ENCODE measurements around the gene LZIC. TPM values are rescaled to one million over a fixed set of nuclear protein-coding genes. Genes with fewer than 3 reads are reported as not detected.
A peak's percentile ranks its signal among the peaks of the same experiment; 100 is the strongest.
"Not testable (repeated sequence)": the region's sequence is repeated elsewhere in the genome, so short reads cannot be mapped to it uniquely, and the experiment has no call there.

The LZIC gene
- total and polyA plus RNA-seq, 5 donors from 2014 or later, result 23.6 to 38.2 (median 31.2) TPM

GRCh38 chr1:9920606-9921005 lies 22.6 kb downstream of the LZIC start:
- H3K27me3 ChIP-seq (ENCODE audit: control insufficient read depth, insufficient read depth, low read length), result no peaks in the 10 kb centered on the region
- H3K4me1 Mint-ChIP-seq, result no peaks in the 10 kb centered on the region
- no peak overlapping the region for H3K27ac Mint-ChIP-seq
- H3K9me3 Mint-ChIP-seq, result no peaks in the 10 kb centered on the region
- DNase-seq, result no peak
- no peaks in the 10 kb centered on the region for H3K4me1 ChIP-seq (ENCODE audit: control insufficient read depth, insufficient read depth, low read length, poor library complexity, severe bottlenecking)
- no peaks in the 10 kb centered on the region for H3K27me3 Mint-ChIP-seq
- H3K4me3 ChIP-seq (ENCODE audit: low read depth, low read length), result no peak overlapping the region
- no peaks in the 10 kb centered on the region for H3K9me3 ChIP-seq (ENCODE audit: control insufficient read depth in 2 of 2, low read length in 2 of 2)
- ATAC-seq (ENCODE audit: low read depth in 2 of 2), result no peak
- no peak overlapping the region for H3K27ac ChIP-seq (ENCODE audit: insufficient read depth, low read length, poor library complexity, severe bottlenecking)
- no peak overlapping the region for H3K4me3 Mint-ChIP-seq
- H3K36me3 ChIP-seq (ENCODE audit: control insufficient read depth, insufficient read depth, low read length), result no peaks in the 10 kb centered on the region
- no peaks in the 10 kb centered on the region for H3K36me3 Mint-ChIP-seq

DNA sequence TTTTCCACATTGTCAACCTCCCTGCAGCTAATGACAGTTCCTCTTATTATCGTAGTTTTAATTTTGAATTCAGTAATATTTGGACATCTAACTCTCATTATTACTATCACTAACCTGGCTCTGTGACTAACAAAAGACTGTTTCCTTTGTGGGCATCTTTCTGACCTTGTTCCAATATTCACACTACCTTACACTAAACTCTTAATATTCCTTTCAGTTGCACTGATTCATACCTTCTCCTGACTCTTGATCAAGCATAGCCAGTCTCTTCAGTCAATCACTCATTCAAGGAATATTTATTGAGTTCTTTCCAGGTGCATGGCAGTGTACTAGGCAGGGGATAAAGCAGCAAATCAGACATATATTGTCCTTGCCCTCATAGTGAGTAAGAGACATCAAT lies 25.3 kb downstream of the LZIC start:
- DNase-seq, result no peak
- H3K9me3 ChIP-seq (ENCODE audit: control insufficient read depth in 2 of 2, low read length in 2 of 2), result no peaks in the 10 kb centered on the region
- no peaks in the 10 kb centered on the region for H3K9me3 Mint-ChIP-seq
- no peaks in the 10 kb centered on the region for H3K36me3 ChIP-seq (ENCODE audit: control insufficient read depth, insufficient read depth, low read length)
- H3K4me3 Mint-ChIP-seq, result no peak overlapping the region
- H3K4me3 ChIP-seq (ENCODE audit: low read depth, low read length), result no peak overlapping the region
- no peaks in the 10 kb centered on the region for H3K4me1 ChIP-seq (ENCODE audit: control insufficient read depth, insufficient read depth, low read length, poor library complexity, severe bottlenecking)
- no peaks in the 10 kb centered on the region for H3K36me3 Mint-ChIP-seq
- H3K27me3 Mint-ChIP-seq, result peaks cover 5% of the 10 kb centered on the region
- no peak overlapping the region for H3K27ac Mint-ChIP-seq
- no peak for ATAC-seq (ENCODE audit: low read depth in 2 of 2)
- no peaks in the 10 kb centered on the region for H3K4me1 Mint-ChIP-seq
- no peaks in the 10 kb centered on the region for H3K27me3 ChIP-seq (ENCODE audit: control insufficient read depth, insufficient read depth, low read length)
- H3K27ac ChIP-seq (ENCODE audit: insufficient read depth, low read length, poor library complexity, severe bottlenecking), result no peak overlapping the region

- H3K27me3 Mint-ChIP-seq; DNase-seq; H3K27me3 ChIP-seq (ENCODE audit: control insufficient read depth, insufficient read depth, low read length); H3K36me3 Mint-ChIP-seq; H3K27ac Mint-ChIP-seq; H3K4me3 Mint-ChIP-seq; H3K36me3 ChIP-seq (ENCODE audit: control insufficient read depth, insufficient read depth, low read length); H3K9me3 ChIP-seq (ENCODE audit: control insufficient read depth in 2 of 2, low read length in 2 of 2); H3K27ac ChIP-seq (ENCODE audit: insufficient read depth, low read length, poor library complexity, severe bottlenecking); ATAC-seq (ENCODE audit: low read depth in 2 of 2); H3K9me3 Mint-ChIP-seq; H3K4me1 Mint-ChIP-seq; H3K4me3 ChIP-seq (ENCODE audit: low read depth, low read length); H3K4me1 ChIP-seq (ENCODE audit: control insufficient read depth, insufficient read depth, low read length, poor library complexity, severe bottlenecking): not testable (repeated sequence)
Observed at GRCh38 chr1:9917495-9917894, 25.7 kb downstream of the LZIC start.

- H3K27me3 ChIP-seq (ENCODE audit: control insufficient read depth, insufficient read depth, low read length), result no peaks in the 10 kb centered on the region
- H3K27ac Mint-ChIP-seq, result no peak overlapping the region
Observed at GRCh38 chr1:9916452-9916851, 26.7 kb downstream of the LZIC start.

GRCh38 chr1:9914610-9914937 lies 28.6 kb downstream of the LZIC start:
- H3K27ac Mint-ChIP-seq, result no peak overlapping the region
- no peaks in the 10 kb centered on the region for H3K9me3 ChIP-seq (ENCODE audit: control insufficient read depth in 2 of 2, low read length in 2 of 2)
- H3K4me3 Mint-ChIP-seq, result no peak overlapping the region
- no peaks in the 10 kb centered on the region for H3K9me3 Mint-ChIP-seq
- ATAC-seq (ENCODE audit: low read depth in 2 of 2) (no peak), DNase-seq (no peak)
- H3K36me3 ChIP-seq (ENCODE audit: control insufficient read depth, insufficient read depth, low read length), result no peaks in the 10 kb centered on the region
- no peak overlapping the region for H3K4me3 ChIP-seq (ENCODE audit: low read depth, low read length)
- H3K27me3 ChIP-seq (ENCODE audit: control insufficient read depth, insufficient read depth, low read length), result no peaks in the 10 kb centered on the region
- peaks cover 11% of the 10 kb centered on the region for H3K4me1 ChIP-seq (ENCODE audit: control insufficient read depth, insufficient read depth, low read length, poor library complexity, severe bottlenecking)
- peaks cover 5% of the 10 kb centered on the region for H3K27me3 Mint-ChIP-seq
- H3K27ac ChIP-seq (ENCODE audit: insufficient read depth, low read length, poor library complexity, severe bottlenecking), result no peak overlapping the region
- H3K4me1 Mint-ChIP-seq, result peaks cover 4 to 16% (median 7%) of the 10 kb centered on the region in 4 donors
- H3K36me3 Mint-ChIP-seq, result no peaks in the 10 kb centered on the region

More at GRCh38 chr1:9916452-9916851, 26.7 kb downstream of the LZIC start:
- Mint-ChIP-seq H3K4me1 (peaks cover 0 to 5% (median 1%) of the 10 kb centered on the region in 4 donors), H3K4me3 (no peak overlapping the region), H3K27me3 (peaks cover 5% of the 10 kb centered on the region), H3K36me3 (no peaks in the 10 kb centered on the region), H3K9me3 (no peaks in the 10 kb centered on the region)
- DNase-seq, result no peak
- Histone ChIP-seq H3K9me3 (ENCODE audit: control insufficient read depth in 2 of 2, low read length in 2 of 2) (no peaks in the 10 kb centered on the region), H3K36me3 (ENCODE audit: control insufficient read depth, insufficient read depth, low read length) (no peaks in the 10 kb centered on the region), H3K4me3 (ENCODE audit: low read depth, low read length) (no peak overlapping the region), H3K27ac (ENCODE audit: insufficient read depth, low read length, poor library complexity, severe bottlenecking) (no peak overlapping the region), H3K4me1 (ENCODE audit: control insufficient read depth, insufficient read depth, low read length, poor library complexity, severe bottlenecking) (peaks cover under 1% of the 10 kb centered on the region)
- no peak for ATAC-seq (ENCODE audit: low read depth in 2 of 2)

- H3K4me3 ChIP-seq (ENCODE audit: low read depth, low read length), result no peak overlapping the region
- DNase-seq, result no peak
- no peaks in the 10 kb centered on the region for H3K36me3 Mint-ChIP-seq
- ATAC-seq (ENCODE audit: low read depth in 2 of 2), result no peak
- peaks cover 5% of the 10 kb centered on the region for H3K27me3 Mint-ChIP-seq
- no peaks in the 10 kb centered on the region for H3K9me3 ChIP-seq (ENCODE audit: control insufficient read depth in 2 of 2, low read length in 2 of 2)
- peaks cover 20% of the 10 kb centered on the region for H3K4me1 ChIP-seq (ENCODE audit: control insufficient read depth, insufficient read depth, low read length, poor library complexity, severe bottlenecking)
- peak overlapping the region; percentile 12 to 79 (median 70) for H3K4me3 Mint-ChIP-seq
- H3K27me3 ChIP-seq (ENCODE audit: control insufficient read depth, insufficient read depth, low read length), result no peaks in the 10 kb centered on the region
- peak overlapping the region; percentile 70 to 92 (median 89) for H3K27ac Mint-ChIP-seq
- H3K4me1 Mint-ChIP-seq, result peaks cover 4 to 33% (median 21%) of the 10 kb centered on the region in 4 donors
- H3K9me3 Mint-ChIP-seq, result no peaks in the 10 kb centered on the region
- H3K36me3 ChIP-seq (ENCODE audit: control insufficient read depth, insufficient read depth, low read length), result no peaks in the 10 kb centered on the region
- no peak overlapping the region for H3K27ac ChIP-seq (ENCODE audit: insufficient read depth, low read length, poor library complexity, severe bottlenecking)
Observed at GRCh38 chr1:9912264-9912936, 30.8 kb downstream of the LZIC start.

DNA sequence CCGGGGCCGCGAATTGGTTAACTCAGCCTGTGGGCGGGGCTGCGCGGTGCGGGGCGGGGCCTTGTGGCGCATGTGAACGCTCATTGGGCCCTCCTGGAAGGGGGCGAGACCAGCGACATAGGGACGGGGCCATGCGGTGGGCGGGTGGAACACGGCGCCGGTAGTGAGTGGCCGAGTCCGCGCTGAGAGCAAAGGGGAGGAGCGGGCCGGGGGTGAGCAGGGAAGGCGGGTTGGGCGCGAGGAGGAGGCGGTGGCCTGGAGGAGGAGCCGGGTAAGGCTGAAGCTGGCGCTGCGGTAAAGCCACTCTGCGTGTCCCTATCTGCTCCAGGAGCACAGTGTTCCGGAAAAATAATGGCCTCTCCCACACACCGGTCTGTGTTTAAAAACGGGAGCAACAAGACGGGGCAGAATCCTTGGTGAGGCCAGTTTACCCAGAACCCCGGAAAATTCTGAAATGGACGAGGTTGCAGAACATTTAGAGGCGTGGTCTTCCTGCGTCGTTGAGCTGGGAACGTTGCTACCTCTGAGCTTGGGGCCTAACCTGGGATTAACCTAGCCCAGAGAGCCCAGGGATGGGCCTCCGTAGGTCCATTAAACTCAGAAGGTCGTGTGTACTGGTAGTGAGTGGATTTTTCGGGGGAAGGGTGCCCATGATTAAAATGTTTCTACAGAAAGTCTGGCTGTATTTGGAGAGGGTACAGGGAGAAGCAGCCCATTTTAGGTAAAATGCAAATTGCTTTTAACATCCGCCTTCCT lies 32.6 kb downstream of the LZIC start:
- Mint-ChIP-seq H3K27ac (peak overlapping the region; percentile 92 to 96 (median 96)), H3K36me3 (no peaks in the 10 kb centered on the region), H3K4me3 (peak overlapping the region; percentile 93 to 96 (median 94)), H3K4me1 (peaks cover 4 to 33% (median 21%) of the 10 kb centered on the region in 4 donors), H3K27me3 (peaks cover 5% of the 10 kb centered on the region), H3K9me3 (no peaks in the 10 kb centered on the region)
- H3K9me3 ChIP-seq (ENCODE audit: control insufficient read depth in 2 of 2, low read length in 2 of 2), result no peaks in the 10 kb centered on the region
- no peaks in the 10 kb centered on the region for H3K36me3 ChIP-seq (ENCODE audit: control insufficient read depth, insufficient read depth, low read length)
- ATAC-seq (ENCODE audit: low read depth in 2 of 2), result peak; percentile 94 to 95
- H3K4me3 ChIP-seq (ENCODE audit: low read depth, low read length), result peak overlapping the region; percentile 95
- H3K27ac ChIP-seq (ENCODE audit: insufficient read depth, low read length, poor library complexity, severe bottlenecking), result peak overlapping the region; percentile 83
- DNase-seq, result peak; percentile 100
- H3K4me1 ChIP-seq (ENCODE audit: control insufficient read depth, insufficient read depth, low read length, poor library complexity, severe bottlenecking), result peaks cover 20% of the 10 kb centered on the region
- no peaks in the 10 kb centered on the region for H3K27me3 ChIP-seq (ENCODE audit: control insufficient read depth, insufficient read depth, low read length)

- ATAC-seq (ENCODE audit: low read depth in 2 of 2) (peak; percentile 78 to 81), DNase-seq (no peak)
- peaks cover 4 to 33% (median 21%) of the 10 kb centered on the region in 4 donors for H3K4me1 Mint-ChIP-seq
- no peaks in the 10 kb centered on the region for H3K36me3 ChIP-seq (ENCODE audit: control insufficient read depth, insufficient read depth, low read length)
- H3K4me3 Mint-ChIP-seq, result peak within 1 kb of the TSS; percentile 93 to 96 (median 94)
- H3K27ac ChIP-seq (ENCODE audit: insufficient read depth, low read length, poor library complexity, severe bottlenecking), result peak within 1 kb of the TSS; percentile 83
- H3K27me3 ChIP-seq (ENCODE audit: control insufficient read depth, insufficient read depth, low read length), result no peaks in the 10 kb centered on the region
- peak within 1 kb of the TSS; percentile 92 to 96 (median 96) for H3K27ac Mint-ChIP-seq
- peak within 1 kb of the TSS; percentile 95 for H3K4me3 ChIP-seq (ENCODE audit: low read depth, low read length)
- peaks cover 20% of the 10 kb centered on the region for H3K4me1 ChIP-seq (ENCODE audit: control insufficient read depth, insufficient read depth, low read length, poor library complexity, severe bottlenecking)
- no peaks in the 10 kb centered on the region for H3K36me3 Mint-ChIP-seq
- H3K9me3 Mint-ChIP-seq, result no peaks in the 10 kb centered on the region
- H3K9me3 ChIP-seq (ENCODE audit: control insufficient read depth in 2 of 2, low read length in 2 of 2), result no peaks in the 10 kb centered on the region
- H3K27me3 Mint-ChIP-seq, result peaks cover 4% of the 10 kb centered on the region
Observed at GRCh38 chr1:9910076-9910422, 33.1 kb downstream of the LZIC start, which contains the start of gene CTNNBIP1. Gene CTNNBIP1, minus strand, starts transcription at chr1:9910269. Its CDS starts 38,205 bp downstream, at chr1:9872064.
